Bronchial epithelial cell (primary cell): ENCODE data around the gene CNDP1. TPM values are rescaled to one million over a fixed set of nuclear protein-coding genes. Genes with fewer than 3 reads are reported as not detected.

Source experiments
- DNase-seq: peaks from one replicate; pipeline ENCODE4 v3.0.0-alpha.2; 2010; ENCODE audit warnings: low read depth
- FAIRE-seq: peaks from 2 replicates; lab custom pipeline; 2011; peaks lifted over from hg19 to GRCh38; lab: Jason Lieb, UNC
- H3K27me3 ChIP-seq: 2 replicates; pipeline ENCODE4 v1.5.1; 2011; ENCODE audit warnings: low read length; ENCODE audit not compliant: control insufficient read depth, insufficient read depth
- H3K36me3 ChIP-seq: 2 replicates; pipeline ENCODE4 v1.5.1; 2011; ENCODE audit warnings: low read length; ENCODE audit not compliant: control insufficient read depth, insufficient read depth
- H3K4me3 ChIP-seq: 2 replicates; pipeline ENCODE4 v1.5.1; 2011; ENCODE audit warnings: mild to moderate bottlenecking, low read depth, low read length, control low read depth
- CTCF ChIP-seq: IDR thresholded peaks from 2 replicates; pipeline ENCODE4 v1.5.1; 2011; ENCODE audit warnings: mild to moderate bottlenecking, moderate library complexity, low read length, control low read depth, inconsistent platforms; ENCODE audit not compliant: insufficient read depth, severe bottlenecking
- total RNA-seq: library from RNA; depleted of rRNA; stranded (reverse); fragments of >200 nt; gene quantifications from 2 replicates; pipeline ENCODE4 v1.2.1, GENCODE V29; 2014

The CNDP1 gene
- total RNA-seq, 1 donor from 2014 or later = not detected

- Histone ChIP-seq H3K36me3 (no peaks in the 10 kb centered on the region), H3K4me3 (no peak overlapping the region), H3K27me3 (no peaks in the 10 kb centered on the region)
- DNase-seq (no peak), FAIRE-seq (no peak)
- no peak for TF ChIP-seq CTCF
These were observed 70.5 kb downstream of the CNDP1 start for GRCh38 chr18:74604774-74605173.

- H3K27me3 ChIP-seq = no peaks in the 10 kb centered on the region
- no peak for TF ChIP-seq CTCF
- FAIRE-seq = no peak
- DNase-seq = no peak
- H3K36me3 ChIP-seq = no peaks in the 10 kb centered on the region
- no peak overlapping the region for H3K4me3 ChIP-seq
These were observed 74.4 kb downstream of the CNDP1 start for GRCh38 chr18:74608681-74609080.

- no peak overlapping the region for H3K4me3 ChIP-seq
- DNase-seq (peak; percentile 58), FAIRE-seq (no peak)
- no peak for TF ChIP-seq CTCF
- H3K36me3 ChIP-seq = no peaks in the 10 kb centered on the region
- no peaks in the 10 kb centered on the region for H3K27me3 ChIP-seq
These were observed 75.2 kb downstream of the CNDP1 start for GRCh38 chr18:74609535-74609934.

GRCh38 chr18:74610051-74610615 is 75.8 kb downstream of the CNDP1 start:
- Histone ChIP-seq H3K4me3 (no peak overlapping the region), H3K36me3 (no peaks in the 10 kb centered on the region), H3K27me3 (no peaks in the 10 kb centered on the region)
- TF ChIP-seq CTCF = no peak
- no peak for DNase-seq
- no peak for FAIRE-seq

GRCh38 chr18:74610860-74611259 is 76.6 kb downstream of the CNDP1 start:
- no peak overlapping the region for H3K4me3 ChIP-seq
- no peaks in the 10 kb centered on the region for H3K36me3 ChIP-seq
- DNase-seq (no peak), FAIRE-seq (no peak)
- TF ChIP-seq CTCF = no peak
- H3K27me3 ChIP-seq = no peaks in the 10 kb centered on the region

GRCh38 chr18:74611765-74612164 is 77.5 kb downstream of the CNDP1 start:
- DNase-seq (no peak), FAIRE-seq (no peak)
- no peaks in the 10 kb centered on the region for H3K36me3 ChIP-seq
- TF ChIP-seq CTCF = no peak
- H3K27me3 ChIP-seq = no peaks in the 10 kb centered on the region
- no peak overlapping the region for H3K4me3 ChIP-seq
